ENCODE data around the gene STK32B. TPM values are rescaled to one million over a fixed set of nuclear protein-coding genes. Genes with fewer than 3 reads are reported as not detected.

STK32B gene
- total and polyA plus RNA-seq, 2 of the 4 experiments (the other 2 are of a cell fraction), result 5.5 to 6.3 TPM

DNA sequence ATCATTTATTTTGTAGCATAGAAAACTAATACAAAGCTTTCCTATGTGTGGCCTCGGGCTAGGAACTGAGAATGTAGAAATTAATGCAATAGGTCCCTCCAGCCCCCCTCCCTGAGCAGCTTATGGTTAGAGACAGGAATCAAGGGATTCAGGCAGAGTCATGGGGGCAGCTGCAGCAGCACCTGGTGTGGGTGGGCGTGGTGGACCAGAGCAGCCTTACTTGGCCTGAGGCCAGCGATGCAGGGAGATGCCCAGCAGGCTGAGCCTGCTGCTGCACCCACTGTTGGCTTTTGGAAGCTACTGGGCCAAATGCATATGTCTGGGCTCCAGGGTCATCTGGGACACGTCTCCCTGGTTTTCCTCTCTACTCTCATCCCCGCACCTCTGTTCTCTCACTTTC, 74.0 kb downstream of the STK32B start:
- in situ Hi-C loops (cut with MboI; ENCODE audit: low sequenced_read_pairs), result no loop called here
- DNase-seq (no peak), ATAC-seq (ENCODE audit: low read depth) (no peak)
- no TSS peak for BruUV-seq (replicated peaks)
- Histone ChIP-seq H3K36me3 (ENCODE audit: control insufficient read depth, insufficient read depth, low read length) (no peaks in the 10 kb centered on the region), H2AK9ac (replicated peaks; ENCODE audit: low read depth, low read length, poor library complexity) (no peak overlapping the region), H3K9me1 (ENCODE audit: insufficient read depth, low read length) (no peaks in the 10 kb centered on the region), H3K27ac (ENCODE audit: insufficient read depth, low read length) (no peak overlapping the region), H4K20me1 (ENCODE audit: insufficient read depth, low read length) (0 out of 2 replicates have a peak, but pooled peaks cover 3% of the 10 kb centered on the region), H3K4ac (ENCODE audit: low read depth, low read length) (no peak overlapping the region; the same call in 1 of the 2 replicates), H3K9ac (ENCODE audit: low read depth, low read length) (no peak overlapping the region), H3K27me3 (ENCODE audit: control insufficient read depth, insufficient read depth, low read length) (no peaks in the 10 kb centered on the region), H3K18ac (ENCODE audit: low read depth, low read length) (no peak overlapping the region), H3K79me1 (ENCODE audit: low read depth in 1 of 2, low read length in 2 of 2) (peaks cover 0 to 21% of the 10 kb centered on the region in 2 experiments; a peak in 3 of 4 replicates), H2AK5ac (ENCODE audit: low read depth, low read length) (no peak overlapping the region), H3K9me3 (ENCODE audit: control insufficient read depth, insufficient read depth, low read length) (no peaks in the 10 kb centered on the region), H3K4me1 (ENCODE audit: control insufficient read depth, insufficient read depth, low read length) (peaks cover 2% of the 10 kb centered on the region), H2BK5ac (ENCODE audit: low read depth, low read length, poor library complexity, severe bottlenecking) (no peak overlapping the region), H2BK120ac (ENCODE audit: low read depth, low read length) (no peak overlapping the region), H2BK15ac (ENCODE audit: low read depth, low read length) (no peak overlapping the region), H3K23ac (ENCODE audit: low read depth, low read length) (no peak overlapping the region), H3K4me2 (ENCODE audit: low read depth, low read length) (no peak overlapping the region), H3K56ac (ENCODE audit: extremely low read depth, insufficient read depth, low read length) (no peak overlapping the region), H4K91ac (ENCODE audit: insufficient read depth, low read depth, low read length) (no peak overlapping the region), H4K8ac (ENCODE audit: low read depth in 2 of 2, low read length in 2 of 2) (no peak overlapping the region), H2BK20ac (ENCODE audit: low read depth, low read length) (no peak overlapping the region), H3K4me3 (ENCODE audit: insufficient read depth, low read depth, low read length) (no peak overlapping the region), H4K5ac (ENCODE audit: low read depth, low read length) (no peak overlapping the region), H2AFZ (replicated peaks; ENCODE audit: low read length, poor library complexity) (no peak overlapping the region), H3K14ac (replicated peaks; ENCODE audit: low read depth, low read length) (no peak overlapping the region)
- TF ChIP-seq FOS (IDR thresholded peaks at IDR 0.05; ENCODE audit: low read depth, low read length), result no peak
- TF ChIP-seq MXI1 (IDR thresholded peaks at IDR 0.05; ENCODE audit: borderline replicate concordance, low read depth, low read length), result no peak
- 49% methylated on average over 4 of the region's 5 CpGs; no CpG with 5 or more reads in 1 of the 2 experiments for WGBS, 2 experiments (ENCODE audit: extremely low coverage in 2 of 2, insufficient read length in 1 of 2)
- dilution Hi-C loops (cut with HindIII; ENCODE audit: low sequenced_read_pairs, unreplicated experiment), result no loop called here
- CTCF ChIA-PET, result interaction anchor here (0.8 kb wide), 1 partner anchor 74 kb away, joined by 3 read pairs; the partner anchor contains the start of gene STK32B
- POLR2A ChIA-PET (ENCODE audit: unreplicated experiment), result no interaction called here
- intact Hi-C loops (cut with micrococcal nuclease), result no loop called here
